Mesenchymal stem cell (in vitro differentiated cells and primary cell): ENCODE results near the gene ERICH6B.

Experiments used
- DNase-seq: peaks from one replicate; pipeline ENCODE4 v3.0.0-alpha.2; 2013
- H2AFZ ChIP-seq: one replicate; pipeline ENCODE4 v1.6.1; 2013; ENCODE audit warnings: low read depth, mild to moderate bottlenecking, control low read depth, inconsistent platforms, low read length, moderate library complexity
- H2AK5ac ChIP-seq: 2 replicates; pipeline ENCODE4 v1.6.1; 2013; ENCODE audit warnings: low read length, moderate library complexity, mild to moderate bottlenecking, inconsistent platforms; ENCODE audit not compliant: severe bottlenecking
- H2BK120ac ChIP-seq: one replicate; pipeline ENCODE4 v1.6.1; 2013; ENCODE audit warnings: low read depth, mild to moderate bottlenecking, inconsistent platforms, low read length, moderate library complexity
- H2BK12ac ChIP-seq, 2 experiments: one replicate each; pipeline ENCODE4 v1.6.1; 2013; ENCODE audit warnings: inconsistent platforms in 2 of 2, low read length in 2 of 2, mild to moderate bottlenecking in 2 of 2, moderate library complexity in 2 of 2, control low read depth in 1 of 2
- H2BK15ac ChIP-seq: one replicate; pipeline ENCODE4 v1.6.1; 2013; ENCODE audit warnings: mild to moderate bottlenecking, low read depth, inconsistent platforms; ENCODE audit not compliant: poor library complexity, severe bottlenecking
- H2BK5ac ChIP-seq: 2 replicates; pipeline ENCODE4 v1.6.1; 2013; ENCODE audit warnings: low read depth, mild to moderate bottlenecking, low read length, control low read depth, inconsistent platforms; ENCODE audit not compliant: poor library complexity, severe bottlenecking
- H3K14ac ChIP-seq, 2 experiments: one replicate each; pipeline ENCODE4 v1.6.1; 2013; ENCODE audit warnings: inconsistent platforms in 2 of 2, low read length in 2 of 2, control low read depth in 1 of 2, mild to moderate bottlenecking in 1 of 2, moderate library complexity in 1 of 2
- H3K18ac ChIP-seq, 2 experiments: one replicate each; pipeline ENCODE4 v1.6.1; 2013; ENCODE audit warnings: inconsistent platforms in 2 of 2, low read length in 2 of 2, control low read depth in 1 of 2, low read depth in 1 of 2, mild to moderate bottlenecking in 1 of 2
- H3K23ac ChIP-seq, 2 experiments: one replicate each; pipeline ENCODE4 v1.6.1; 2013; ENCODE audit warnings: inconsistent platforms in 2 of 2, low read length in 2 of 2, mild to moderate bottlenecking in 2 of 2, moderate library complexity in 2 of 2, control low read depth in 1 of 2
- H3K27ac ChIP-seq: 2 replicates; pipeline ENCODE4 v1.5.1; 2013; ENCODE audit warnings: mild to moderate bottlenecking, moderate library complexity, low read length, control low read depth, inconsistent platforms; ENCODE audit not compliant: poor library complexity, severe bottlenecking
- H3K27me3 ChIP-seq, 2 experiments: 2 replicates each; pipeline versions ENCODE4 v1.6.1 to v1.7.0; 2013; ENCODE audit warnings: low read length in 2 of 2, mild to moderate bottlenecking in 2 of 2, moderate library complexity in 2 of 2, control low read depth in 1 of 2, inconsistent platforms in 1 of 2; ENCODE audit not compliant: control insufficient read depth in 1 of 2, insufficient read depth in 1 of 2
- H3K36me3 ChIP-seq, 2 experiments: 2 replicates each; pipeline versions ENCODE4 v1.6.1 to v1.7.0; 2013; ENCODE audit warnings: low read length in 2 of 2, control low read depth in 1 of 2, inconsistent platforms in 1 of 2, low read depth in 1 of 2, mild to moderate bottlenecking in 1 of 2; ENCODE audit not compliant: insufficient read depth in 2 of 2, control insufficient read depth in 1 of 2
- H3K4ac ChIP-seq, 2 experiments: one replicate each; pipeline ENCODE4 v1.6.1; 2013; ENCODE audit warnings: inconsistent platforms in 2 of 2, low read length in 2 of 2, mild to moderate bottlenecking in 2 of 2, moderate library complexity in 2 of 2, control low read depth in 1 of 2, low read depth in 1 of 2
- H3K4me1 ChIP-seq: 2 replicates; pipeline ENCODE4 v1.6.1; 2013; ENCODE audit warnings: low read depth, low read length, control low read depth; ENCODE audit not compliant: control insufficient read depth, insufficient read depth
- H3K4me2 ChIP-seq: 2 replicates; pipeline ENCODE4 v1.6.1; 2013; ENCODE audit warnings: low read length, mild to moderate bottlenecking, inconsistent platforms; ENCODE audit not compliant: poor library complexity, severe bottlenecking
- H3K4me3 ChIP-seq, 2 experiments: 2 replicates each; pipeline versions ENCODE4 v1.5.1 to v1.7.0; 2013; ENCODE audit warnings: low read length in 2 of 2, mild to moderate bottlenecking in 2 of 2, control low read depth in 1 of 2, low read depth in 1 of 2; ENCODE audit not compliant: insufficient read depth in 1 of 2
- H3K79me1 ChIP-seq: replicated peaks from 2 replicates; pipeline ENCODE4 v1.6.1; 2013; ENCODE audit warnings: mild to moderate bottlenecking, control low read depth, low read length, inconsistent platforms; ENCODE audit not compliant: poor library complexity, severe bottlenecking
- H3K9ac ChIP-seq: 2 replicates; pipeline ENCODE4 v1.7.0; 2013; ENCODE audit warnings: mild to moderate bottlenecking, low read length, moderate library complexity
- H3K9me3 ChIP-seq: 2 replicates; pipeline ENCODE4 v1.7.0; 2013; ENCODE audit warnings: mild to moderate bottlenecking, low read length; ENCODE audit not compliant: control insufficient read depth
- H4K8ac ChIP-seq: one replicate; pipeline ENCODE4 v1.6.1; 2013; ENCODE audit warnings: inconsistent platforms, mild to moderate bottlenecking, low read length, moderate library complexity
- H4K91ac ChIP-seq: one replicate; pipeline ENCODE4 v1.6.1; 2013; ENCODE audit warnings: mild to moderate bottlenecking, low read length, inconsistent platforms
- WGBS: methylation state at CpG from one replicate; pipeline ENCODE4 v1.1.7; 2013; ENCODE audit warnings: mixed read lengths; 5-methylcytosine and 5-hydroxymethylcytosine counted together

ERICH6B gene

DNA sequence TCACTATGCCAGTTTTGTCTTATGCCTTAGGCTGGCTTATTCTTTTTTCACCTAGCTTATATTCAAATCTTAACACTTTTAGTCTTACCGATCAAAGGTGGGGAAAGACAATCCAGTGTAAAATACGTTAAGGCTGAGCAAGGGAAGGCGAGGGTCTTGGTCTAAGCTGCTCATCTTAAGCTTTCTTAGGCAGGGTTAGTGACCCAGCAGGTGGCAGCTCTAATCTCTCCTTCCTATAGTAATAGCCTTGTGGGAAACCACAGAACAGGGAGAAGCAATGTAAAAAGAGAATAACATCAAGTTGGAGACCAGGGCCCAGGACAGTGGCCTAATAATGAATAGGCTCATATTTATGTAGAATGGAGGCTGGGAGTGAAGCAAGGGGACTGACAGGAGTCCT is 104.9 kb downstream of the ERICH6B start:
- H4K8ac ChIP-seq = no peak overlapping the region
- H3K4me1 ChIP-seq = peaks cover 1% of the 10 kb centered on the region
- no peak overlapping the region for H3K4me3 ChIP-seq
- H3K9ac ChIP-seq = no peak overlapping the region
- 95% methylated on average over 3 of the region's 3 CpGs for WGBS
- no peak overlapping the region for H2AFZ ChIP-seq
- no peaks in the 10 kb centered on the region for H3K9me3 ChIP-seq
- H3K36me3 ChIP-seq = peaks cover 31 to 88% of the 10 kb centered on the region in 2 experiments
- no peak overlapping the region for H2BK5ac ChIP-seq
- no peak overlapping the region for H2BK12ac ChIP-seq
- H3K79me1 ChIP-seq = peaks cover 18% of the 10 kb centered on the region
- H3K14ac ChIP-seq = no peak overlapping the region
- no peak overlapping the region for H3K23ac ChIP-seq
- no peak for DNase-seq
- H2BK15ac ChIP-seq = no peak overlapping the region
- no peak overlapping the region for H3K4me2 ChIP-seq
- no peak overlapping the region for H3K4ac ChIP-seq
- H3K27me3 ChIP-seq = no peaks in the 10 kb centered on the region
- H2AK5ac ChIP-seq = no peak overlapping the region
- no peak overlapping the region for H3K18ac ChIP-seq
- H4K91ac ChIP-seq = no peak overlapping the region
- H3K27ac ChIP-seq = no peak overlapping the region
- no peak overlapping the region for H2BK120ac ChIP-seq

DNA sequence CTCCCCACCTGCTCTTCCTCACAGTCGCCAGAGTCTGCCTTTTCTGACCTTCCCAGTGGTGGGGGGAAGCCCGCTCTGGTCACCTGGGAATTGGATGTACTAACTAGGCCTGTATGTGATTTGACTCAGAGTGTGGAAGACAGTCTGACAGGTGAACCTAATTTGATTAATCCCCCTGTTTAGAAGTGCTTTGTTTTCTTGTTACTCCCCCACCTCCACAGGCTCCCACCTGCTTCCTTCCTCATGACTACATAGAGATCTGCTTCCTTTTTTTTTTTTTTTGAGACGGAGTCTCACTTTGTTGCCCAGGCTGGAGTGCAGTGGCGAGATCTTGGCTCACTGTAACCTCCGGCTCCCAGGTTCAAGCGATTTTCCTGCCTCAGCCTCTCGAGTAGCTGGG is 106.8 kb downstream of the ERICH6B start:
- Histone ChIP-seq H2AK5ac (no peak overlapping the region), H2BK5ac (no peak overlapping the region), H2BK12ac (no peak overlapping the region), H3K27me3 (no peaks in the 10 kb centered on the region), H3K9me3 (no peaks in the 10 kb centered on the region), H3K4me3 (no peak overlapping the region), H4K8ac (no peak overlapping the region), H3K27ac (no peak overlapping the region), H3K14ac (no peak overlapping the region), H2BK120ac (no peak overlapping the region), H3K79me1 (peaks cover 24% of the 10 kb centered on the region), H3K4me2 (no peak overlapping the region), H3K36me3 (peaks cover 31 to 83% of the 10 kb centered on the region in 2 experiments), H3K4ac (no peak overlapping the region), H3K9ac (no peak overlapping the region), H3K4me1 (peaks cover 1% of the 10 kb centered on the region), H4K91ac (no peak overlapping the region), H3K18ac (no peak overlapping the region), H2BK15ac (no peak overlapping the region), H2AFZ (no peak overlapping the region), H3K23ac (no peak overlapping the region)
- no peak for DNase-seq
- WGBS = 99% methylated on average over 5 of the region's 7 CpGs

DNA sequence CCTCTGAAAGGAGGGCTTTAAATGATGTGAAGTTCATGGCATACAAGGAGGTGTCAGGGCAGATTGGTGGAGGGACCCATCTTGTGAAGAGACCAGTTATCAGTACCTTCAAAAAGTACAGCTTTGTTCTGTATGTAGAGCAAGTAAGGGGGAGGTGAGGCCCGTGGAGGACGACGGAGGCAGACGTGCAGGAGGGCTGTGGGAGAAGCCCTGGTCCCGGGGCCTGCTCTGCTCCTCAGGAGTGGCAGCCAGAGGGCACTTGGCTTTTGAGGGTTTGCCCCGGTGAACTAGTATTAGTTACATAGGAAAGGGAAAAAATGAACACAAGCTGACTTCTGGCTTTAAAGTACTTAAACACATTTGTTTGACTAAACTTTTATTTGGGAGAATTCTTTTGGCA is 108.7 kb downstream of the ERICH6B start:
- no peak overlapping the region for H3K23ac ChIP-seq

DNA sequence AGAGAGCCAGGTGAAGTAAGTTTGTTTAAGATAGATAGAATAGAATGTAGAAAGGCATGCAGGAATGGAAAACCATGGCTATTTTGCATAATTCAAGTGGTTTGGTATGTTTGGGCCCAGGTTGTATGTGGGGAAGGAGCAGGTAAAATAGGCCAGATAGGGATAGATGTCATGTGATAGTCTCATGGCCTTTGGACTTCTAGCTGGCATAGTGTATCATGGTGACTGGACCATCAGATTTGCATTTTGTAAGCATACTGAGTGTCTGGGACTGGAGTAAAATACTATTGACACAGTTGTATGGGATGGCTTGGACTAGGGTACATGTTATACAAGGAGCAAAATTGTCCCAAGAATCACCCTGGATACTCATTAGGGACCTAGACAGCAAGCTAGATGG is 111.9 kb downstream of the ERICH6B start:
- Histone ChIP-seq H2AFZ (no peak overlapping the region), H3K79me1 (peaks cover 36% of the 10 kb centered on the region), H2BK12ac (no peak overlapping the region), H3K36me3 (peaks cover 28 to 70% of the 10 kb centered on the region in 2 experiments), H3K4me3 (no peak overlapping the region), H2AK5ac (no peak overlapping the region), H3K9me3 (no peaks in the 10 kb centered on the region), H3K18ac (no peak overlapping the region), H3K14ac (no peak overlapping the region), H3K4me1 (peaks cover 5% of the 10 kb centered on the region), H2BK5ac (no peak overlapping the region), H3K9ac (no peak overlapping the region), H3K27me3 (no peaks in the 10 kb centered on the region), H3K23ac (no peak overlapping the region), H3K4me2 (no peak overlapping the region), H2BK15ac (no peak overlapping the region), H2BK120ac (no peak overlapping the region), H4K8ac (no peak overlapping the region), H3K27ac (no peak overlapping the region), H3K4ac (no peak overlapping the region), H4K91ac (no peak overlapping the region)
- no peak for DNase-seq

More for the DNA sequence above, 108.7 kb downstream of the ERICH6B start:
- Histone ChIP-seq H4K8ac (peak overlapping the region; percentile 36), H2BK120ac (no peak overlapping the region), H3K9ac (no peak overlapping the region), H3K27me3 (no peaks in the 10 kb centered on the region), H3K36me3 (peaks cover 29 to 86% of the 10 kb centered on the region in 2 experiments), H3K27ac (no peak overlapping the region), H3K18ac (no peak overlapping the region), H3K9me3 (no peaks in the 10 kb centered on the region), H2BK15ac (peak overlapping the region; percentile 84), H2AK5ac (no peak overlapping the region), H3K4me1 (peaks cover 1% of the 10 kb centered on the region), H3K79me1 (peaks cover 33% of the 10 kb centered on the region), H3K4me2 (no peak overlapping the region), H3K14ac (no peak overlapping the region), H2BK5ac (no peak overlapping the region), H3K4me3 (no peak overlapping the region), H4K91ac (no peak overlapping the region), H2AFZ (no peak overlapping the region), H3K4ac (no peak overlapping the region), H2BK12ac (no peak overlapping the region)
- 92% methylated on average over 5 of the region's 6 CpGs for WGBS
- DNase-seq = no peak
